Measurements from ENCODE around the gene ZFAND3. TPM values are rescaled to one million over a fixed set of nuclear protein-coding genes. Genes with fewer than 3 reads are reported as not detected.

The ZFAND3 gene
- total RNA-seq, 6 experiments from 2014 or later: 75.2 to 93.2 (median 87.0) TPM

- Mint-ChIP-seq H3K4me1 (ENCODE audit: low read depth) (no peaks in the 10 kb centered on the region), H3K4me3 (no peak overlapping the region), H3K9me3 (no peaks in the 10 kb centered on the region), H3K36me3 (ENCODE audit: low read depth) (no peaks in the 10 kb centered on the region), H3K27ac (no peak overlapping the region), H3K27me3 (ENCODE audit: insufficient read depth) (peaks cover 3% of the 10 kb centered on the region; the same call in 1 of the 2 replicates)
- no peak for DNase-seq
- TF ChIP-seq CTCF (IDR thresholded peaks at IDR 0.05): no peak
Observed at GRCh38 chr6:38178584-38178886, 359.0 kb downstream of the ZFAND3 start.

GRCh38 chr6:38179300-38179699, 359.8 kb downstream of the ZFAND3 start:
- Mint-ChIP-seq H3K9me3 (no peaks in the 10 kb centered on the region), H3K27me3 (ENCODE audit: insufficient read depth) (peaks cover 3% of the 10 kb centered on the region; the same call in 1 of the 2 replicates), H3K4me3 (no peak overlapping the region), H3K4me1 (ENCODE audit: low read depth) (no peaks in the 10 kb centered on the region), H3K27ac (no peak overlapping the region), H3K36me3 (ENCODE audit: low read depth) (no peaks in the 10 kb centered on the region)
- TF ChIP-seq CTCF (IDR thresholded peaks at IDR 0.05): no peak
- no peak for DNase-seq

GRCh38 chr6:38179794-38180430, 360.4 kb downstream of the ZFAND3 start:
- Mint-ChIP-seq H3K9me3 (no peaks in the 10 kb centered on the region), H3K4me1 (ENCODE audit: low read depth) (no peaks in the 10 kb centered on the region), H3K27me3 (ENCODE audit: insufficient read depth) (peaks cover 3% of the 10 kb centered on the region; the same call in 1 of the 2 replicates), H3K4me3 (no peak overlapping the region), H3K36me3 (ENCODE audit: low read depth) (no peaks in the 10 kb centered on the region), H3K27ac (no peak overlapping the region)
- no peak for TF ChIP-seq CTCF (IDR thresholded peaks at IDR 0.05)
- no peak for DNase-seq

- H3K36me3 Mint-ChIP-seq (ENCODE audit: low read depth): no peaks in the 10 kb centered on the region
- H3K9me3 Mint-ChIP-seq: no peaks in the 10 kb centered on the region
- DNase-seq: no peak
- H3K4me1 Mint-ChIP-seq (ENCODE audit: low read depth): no peaks in the 10 kb centered on the region
- TF ChIP-seq CTCF (IDR thresholded peaks at IDR 0.05): no peak
- peaks cover 3% of the 10 kb centered on the region; the same call in 1 of the 2 replicates for H3K27me3 Mint-ChIP-seq (ENCODE audit: insufficient read depth)
- no peak overlapping the region for H3K4me3 Mint-ChIP-seq
- no peak overlapping the region for H3K27ac Mint-ChIP-seq
Observed at GRCh38 chr6:38180586-38180985, 361.1 kb downstream of the ZFAND3 start.

GRCh38 chr6:38182426-38182825, 362.9 kb downstream of the ZFAND3 start:
- H3K27me3 Mint-ChIP-seq (ENCODE audit: insufficient read depth): peaks cover 3% of the 10 kb centered on the region; the same call in 1 of the 2 replicates
- H3K4me1 Mint-ChIP-seq (ENCODE audit: low read depth): no peaks in the 10 kb centered on the region
- no peaks in the 10 kb centered on the region for H3K9me3 Mint-ChIP-seq
- no peak overlapping the region for H3K4me3 Mint-ChIP-seq
- no peak overlapping the region for H3K27ac Mint-ChIP-seq
- H3K36me3 Mint-ChIP-seq (ENCODE audit: low read depth): 0 out of 2 replicates have a peak, but pooled peaks cover 4% of the 10 kb centered on the region
- DNase-seq: no peak
- TF ChIP-seq CTCF (IDR thresholded peaks at IDR 0.05): no peak
